Lung (tissue), 12 donors: ENCODE results near the gene THOC6. TPM values are rescaled to one million over a fixed set of nuclear protein-coding genes. Genes with fewer than 3 reads are reported as not detected.

Source experiments
- ATAC-seq: fragments of 200-7000 bp; cut with Tn5 transposase; one replicate; pipeline ENCODE4 v1.9.1; 2020; ENCODE audit warnings: moderate number of reproducible peaks; ENCODE audit not compliant: insufficient read depth, low FRiP score
- DNase-seq, 3 donors: peaks; one replicate each; pipeline ENCODE4 v3.0.0-alpha.2; 2013 to 2017
- H3K27ac ChIP-seq, 2 donors: one replicate each; pipeline ENCODE4 v1.5.1; 2013; ENCODE audit warnings: mild to moderate bottlenecking in 2 of 2, moderate library complexity in 2 of 2, control low read depth in 1 of 2, inconsistent platforms in 1 of 2, low read depth in 1 of 2, low read length in 1 of 2
- H3K27me3 ChIP-seq, 3 donors: one replicate each; pipeline ENCODE4 v1.5.1; 2013; ENCODE audit warnings: low read length in 2 of 3; ENCODE audit not compliant: control insufficient read depth in 3 of 3, insufficient read depth in 3 of 3
- H3K36me3 ChIP-seq, 4 donors: one replicate each; pipeline ENCODE4 v1.5.1; 2013; ENCODE audit warnings: low read length in 4 of 4, mild to moderate bottlenecking in 1 of 4, moderate library complexity in 1 of 4; ENCODE audit not compliant: control insufficient read depth in 4 of 4, insufficient read depth in 4 of 4
- H3K4me1 ChIP-seq, 5 donors: one replicate each; pipeline ENCODE4 v1.5.1; 2013; ENCODE audit warnings: low read length in 5 of 5, mild to moderate bottlenecking in 2 of 5, moderate library complexity in 1 of 5; ENCODE audit not compliant: control insufficient read depth in 5 of 5, insufficient read depth in 5 of 5
- H3K4me3 ChIP-seq: one replicate; pipeline ENCODE4 v1.5.1; 2013; ENCODE audit warnings: mild to moderate bottlenecking, control low read depth, moderate library complexity
- H3K9ac ChIP-seq, 2 donors: one replicate each; pipeline ENCODE4 v1.5.1; 2013; ENCODE audit warnings: low read length in 2 of 2, control low read depth in 1 of 2; ENCODE audit not compliant: insufficient read depth in 1 of 2
- H3K9me3 ChIP-seq, 4 donors: one replicate each; pipeline ENCODE4 v1.5.1; 2013; ENCODE audit warnings: low read length in 3 of 4, mild to moderate bottlenecking in 1 of 4, moderate library complexity in 1 of 4; ENCODE audit not compliant: control insufficient read depth in 4 of 4, insufficient read depth in 3 of 4
- CTCF ChIP-seq: IDR thresholded peaks from 2 replicates; pipeline ENCODE4 v1.5.1; 2012; ENCODE audit warnings: mild to moderate bottlenecking; ENCODE audit errors: control extremely low read depth, extremely low read depth
- WGBS, 2 donors: extraction: QIAGEN DNeasy Blood & Tissue Kit; methylation state at CpG; one replicate each; pipeline ENCODE4 v1.1.7; 2013; 5-methylcytosine and 5-hydroxymethylcytosine counted together
- polyA plus RNA-seq, 2 donors: library from polyadenylated mRNA; stranded (reverse); fragments of 200-250 nt; gene quantifications; one replicate each; pipeline ENCODE4 v1.2.1, GENCODE V29; 2013
- total RNA-seq, 2 donors: library from RNA; depleted of rRNA in 1 of 2; stranded (reverse); fragments of >200 nt in 1 of 2; gene quantifications; one replicate each; pipeline ENCODE4 v1.2.1, GENCODE V29; 2014 to 2021
- donor health status: control.
- donor health status: control.
- donor health status: Bipolar disorder and iron deficiency.
- donor health status: healthy.
- donor health status: DM: yes; HTN: yes; CAD: no.

The THOC6 gene
- total and polyA plus RNA-seq, 4 donors: 12.7 to 58.3 (median 40.0) TPM

GRCh38 chr16:3009568-3010390, 14.1 kb upstream of the THOC6 start:
- DNase-seq: peak; percentile 81 to 90 (median 90)
- H3K27me3 ChIP-seq: peaks cover 0 to 46% (median 26%) of the 10 kb centered on the region in 3 donors
- no peak overlapping the region for H3K9ac ChIP-seq
- peaks cover 0 to 2% (median 0%) of the 10 kb centered on the region in 4 donors for H3K9me3 ChIP-seq
- peak overlapping the region in 1 of 2 donors; percentile 78 for H3K27ac ChIP-seq
- TF ChIP-seq CTCF: no peak
- WGBS, 2 donors: 47 to 69% methylated on average over 21 of the region's 21 CpGs
- no peaks in the 10 kb centered on the region for H3K36me3 ChIP-seq
- no peak overlapping the region for H3K4me3 ChIP-seq
- ATAC-seq: peak; percentile 52
- peaks cover 0 to 42% (median 2%) of the 10 kb centered on the region in 5 donors for H3K4me1 ChIP-seq

DNA sequence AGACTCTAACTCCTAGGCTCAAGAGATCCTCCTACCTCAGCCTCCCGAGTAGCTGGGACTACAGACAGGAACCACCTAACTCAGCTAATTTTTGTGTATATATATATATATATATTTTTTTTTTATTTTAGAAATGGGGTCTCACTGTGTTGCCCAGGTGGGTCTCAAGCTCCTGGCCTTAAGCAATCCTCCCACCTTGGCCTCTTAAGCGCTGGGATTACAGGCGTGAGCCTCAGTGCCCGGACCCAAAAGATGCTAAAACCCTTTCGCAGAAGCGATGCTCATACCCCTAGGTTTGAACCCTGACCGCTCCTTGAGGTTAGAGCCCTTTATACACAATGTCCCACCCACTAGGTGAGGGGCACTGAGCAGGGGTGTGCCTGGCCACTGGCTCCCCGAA, 13.3 kb upstream of the THOC6 start:
- Histone ChIP-seq H3K36me3 (no peaks in the 10 kb centered on the region), H3K9me3 (peaks cover 0 to 2% (median 0%) of the 10 kb centered on the region in 4 donors), H3K4me3 (no peak overlapping the region), H3K4me1 (peaks cover 0 to 43% (median 4%) of the 10 kb centered on the region in 5 donors), H3K27me3 (peaks cover 0 to 43% (median 26%) of the 10 kb centered on the region in 3 donors), H3K9ac (no peak overlapping the region), H3K27ac (peak overlapping the region in 1 of 2 donors; percentile 49)
- no peak for DNase-seq
- ATAC-seq: no peak
- no peak for TF ChIP-seq CTCF
- 88 to 94% methylated on average over 8 of the region's 8 CpGs for WGBS, 2 donors

DNA sequence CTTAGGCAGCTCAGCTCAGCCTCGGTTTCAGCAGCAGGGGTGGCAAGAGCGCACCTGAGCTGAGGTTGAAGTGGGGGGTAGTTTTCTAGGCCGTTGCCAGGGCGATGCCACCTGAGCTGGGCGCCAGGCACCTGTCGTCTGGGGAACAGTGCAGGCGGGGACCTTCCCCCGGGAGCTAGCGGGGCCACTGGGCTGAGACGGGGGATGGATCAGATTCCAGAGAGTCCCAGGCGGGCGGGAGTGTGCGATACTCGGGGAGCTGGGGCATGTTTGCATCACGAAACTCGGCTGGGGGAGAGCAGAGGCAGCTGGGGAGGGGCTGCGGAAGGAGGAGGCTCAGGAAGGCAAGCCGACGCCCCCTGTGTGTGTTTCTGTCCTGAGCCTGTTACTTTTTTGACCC, 11.6 kb upstream of the THOC6 start:
- no peak overlapping the region for H3K9ac ChIP-seq
- H3K4me1 ChIP-seq: peaks cover 0 to 50% (median 4%) of the 10 kb centered on the region in 5 donors
- no peak overlapping the region for H3K27ac ChIP-seq
- 25 to 27% methylated on average over 19 of the region's 19 CpGs for WGBS, 2 donors
- DNase-seq: peak; percentile 57 to 79 (median 75)
- no peak for TF ChIP-seq CTCF
- no peaks in the 10 kb centered on the region for H3K36me3 ChIP-seq
- H3K9me3 ChIP-seq: peaks cover 0 to 2% (median 0%) of the 10 kb centered on the region in 4 donors
- no peak overlapping the region for H3K4me3 ChIP-seq
- H3K27me3 ChIP-seq: peaks cover 0 to 35% (median 25%) of the 10 kb centered on the region in 3 donors
- no peak for ATAC-seq
